ENCODE results near the gene RNF4.

DNA sequence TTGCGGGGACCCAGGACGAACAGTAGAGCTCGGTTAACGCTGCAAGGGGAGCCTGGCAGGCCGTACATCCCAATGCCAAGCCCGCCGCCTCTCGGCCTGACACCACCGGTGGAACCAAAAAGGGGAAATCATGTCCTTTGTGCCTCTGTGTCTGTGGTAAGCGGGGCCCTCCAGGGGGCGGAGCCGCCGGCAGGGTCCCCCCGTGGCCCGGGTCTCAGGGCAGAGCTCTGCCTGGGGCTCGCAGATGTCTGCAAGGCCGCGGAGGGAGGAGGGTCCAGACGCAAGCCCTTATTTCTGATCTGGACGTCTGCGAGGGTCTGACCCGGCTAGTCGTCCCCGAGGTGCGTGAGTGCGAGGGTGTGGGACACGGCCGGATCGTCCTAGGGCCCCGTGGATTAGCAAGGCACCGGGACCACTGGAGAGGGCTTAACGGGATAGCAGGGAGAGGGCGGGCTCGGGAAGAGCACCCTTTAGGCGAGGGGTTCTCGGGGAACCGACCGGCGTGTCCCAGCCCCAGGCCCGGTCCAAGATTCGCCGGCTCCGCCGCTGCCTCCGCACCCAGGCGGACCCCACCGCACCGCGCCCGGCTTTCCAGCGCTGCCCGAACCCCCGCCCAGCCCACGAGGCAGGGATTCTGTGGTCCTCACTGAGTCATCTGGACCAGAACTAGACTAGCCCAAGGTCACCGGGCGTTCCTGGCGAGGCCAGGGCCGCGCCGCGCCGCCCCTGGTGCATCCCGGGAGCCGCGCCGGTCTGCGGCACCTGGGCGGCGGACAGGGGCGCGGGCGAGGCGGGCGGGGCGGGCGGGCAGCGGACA lies 66.7 kb downstream of the RNF4 start:
- TF ChIP-seq EZH2 (optimal IDR thresholded peaks at IDR 0.05; ENCODE audit: low read depth, low read length): no peak
- TF ChIP-seq, protein P1, sequence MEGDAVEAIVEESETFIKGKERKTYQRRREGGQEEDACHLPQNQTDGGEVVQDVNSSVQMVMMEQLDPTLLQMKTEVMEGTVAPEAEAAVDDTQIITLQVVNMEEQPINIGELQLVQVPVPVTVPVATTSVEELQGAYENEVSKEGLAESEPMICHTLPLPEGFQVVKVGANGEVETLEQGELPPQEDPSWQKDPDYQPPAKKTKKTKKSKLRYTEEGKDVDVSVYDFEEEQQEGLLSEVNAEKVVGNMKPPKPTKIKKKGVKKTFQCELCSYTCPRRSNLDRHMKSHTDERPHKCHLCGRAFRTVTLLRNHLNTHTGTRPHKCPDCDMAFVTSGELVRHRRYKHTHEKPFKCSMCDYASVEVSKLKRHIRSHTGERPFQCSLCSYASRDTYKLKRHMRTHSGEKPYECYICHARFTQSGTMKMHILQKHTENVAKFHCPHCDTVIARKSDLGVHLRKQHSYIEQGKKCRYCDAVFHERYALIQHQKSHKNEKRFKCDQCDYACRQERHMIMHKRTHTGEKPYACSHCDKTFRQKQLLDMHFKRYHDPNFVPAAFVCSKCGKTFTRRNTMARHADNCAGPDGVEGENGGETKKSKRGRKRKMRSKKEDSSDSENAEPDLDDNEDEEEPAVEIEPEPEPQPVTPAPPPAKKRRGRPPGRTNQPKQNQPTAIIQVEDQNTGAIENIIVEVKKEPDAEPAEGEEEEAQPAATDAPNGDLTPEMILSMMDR (IDR thresholded peaks at IDR 0.05; ENCODE audit: low read length): peak; percentile 13; the same call in 1 of the 2 replicates
